Adipocyte (in vitro differentiated cells): ENCODE data around the gene COPG1.
"Not testable (repeated sequence)": the region's sequence is repeated elsewhere in the genome, so short reads cannot be mapped to it uniquely, and the experiment has no call there.

ENCODE experiments used
- DNase-seq: peaks from one replicate; pipeline ENCODE4 v3.0.0-alpha.2; 2015; ENCODE audit warnings: low read depth
- H3K27me3 ChIP-seq: replicated peaks from 2 replicates; pipeline ENCODE4 v1.7.0; 2013; ENCODE audit warnings: mild to moderate bottlenecking, low read length, moderate library complexity; ENCODE audit not compliant: control insufficient read depth, insufficient read depth
- H3K36me3 ChIP-seq: 2 replicates; pipeline ENCODE4 v1.7.0; 2013; ENCODE audit warnings: low read length, mild to moderate bottlenecking, moderate library complexity; ENCODE audit not compliant: control insufficient read depth, insufficient read depth, severe bottlenecking
- H3K4me1 ChIP-seq: 2 replicates; pipeline ENCODE4 v1.7.0; 2013; ENCODE audit warnings: mild to moderate bottlenecking, low read length, moderate library complexity; ENCODE audit not compliant: control insufficient read depth, insufficient read depth
- H3K4me3 ChIP-seq: 2 replicates; pipeline ENCODE4 v1.7.0; 2013; ENCODE audit warnings: mild to moderate bottlenecking, low read length, moderate library complexity
- H3K9ac ChIP-seq: 2 replicates; pipeline ENCODE4 v1.7.0; 2013; ENCODE audit warnings: mild to moderate bottlenecking, low read length, moderate library complexity
- H3K9me3 ChIP-seq: 2 replicates; pipeline ENCODE4 v1.7.0; 2013; ENCODE audit warnings: mild to moderate bottlenecking, low read length, moderate library complexity; ENCODE audit not compliant: control insufficient read depth

COPG1 gene

DNA sequence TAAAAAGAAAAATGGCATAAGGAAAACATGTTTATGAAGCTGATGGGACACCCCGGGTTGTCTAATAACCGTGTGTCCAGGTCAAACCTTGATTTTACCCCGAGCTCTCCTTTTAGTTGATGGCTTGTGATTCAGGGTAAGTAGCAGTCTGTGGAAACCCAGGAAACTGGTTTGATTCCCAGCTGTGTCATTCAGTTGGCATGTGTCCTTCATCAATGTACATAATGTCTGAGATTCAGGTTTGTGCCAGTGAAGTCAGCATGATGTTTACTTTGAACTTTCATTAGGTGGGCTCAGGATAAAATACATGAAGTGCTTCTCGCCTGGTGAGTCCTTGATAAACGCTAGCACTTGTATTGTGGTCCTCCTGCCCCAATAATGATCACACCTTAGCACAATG is 4.3 kb upstream of the COPG1 start:
- H3K4me3 ChIP-seq, result no peak overlapping the region
- no peak for DNase-seq
- peaks cover 22% of the 10 kb centered on the region for H3K4me1 ChIP-seq
- peak overlapping the region; percentile 32 for H3K9ac ChIP-seq
- H3K36me3 ChIP-seq, result no peaks in the 10 kb centered on the region
- H3K9me3 ChIP-seq, result no peaks in the 10 kb centered on the region
- no peaks in the 10 kb centered on the region for H3K27me3 ChIP-seq

DNA sequence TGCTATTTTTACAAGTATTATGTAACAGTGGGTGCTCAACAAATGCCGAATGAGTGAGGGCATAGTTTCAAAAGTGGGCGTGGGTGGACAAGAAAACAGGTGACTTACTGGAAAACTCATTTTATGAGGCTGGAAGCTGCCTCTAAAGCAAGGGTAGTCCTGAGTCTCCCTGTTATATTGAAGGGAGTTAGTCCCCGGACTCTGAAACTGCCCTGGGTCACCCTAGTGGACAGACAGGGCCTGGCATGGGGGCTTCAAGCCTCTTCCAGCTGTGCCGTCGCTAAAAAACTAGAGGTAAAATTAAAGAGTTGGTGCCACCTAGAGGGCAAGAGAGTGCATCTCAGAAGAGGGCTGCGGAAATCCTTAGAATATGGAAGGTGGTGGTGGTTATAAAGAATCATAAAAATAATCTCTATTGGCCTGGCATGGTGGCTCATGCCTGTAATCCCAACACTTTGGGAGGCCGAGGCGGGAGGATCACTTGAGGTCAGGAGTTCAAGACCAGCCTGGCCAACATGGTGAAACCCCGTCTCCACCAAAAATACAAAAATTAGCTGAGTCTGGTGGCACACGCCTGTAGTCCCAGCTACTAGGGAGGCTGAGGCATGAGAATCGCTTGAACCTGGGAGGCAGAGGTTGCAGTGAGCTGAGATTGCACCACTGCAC is 3.6 kb upstream of the COPG1 start:
- H3K27me3 ChIP-seq, H3K36me3 ChIP-seq, H3K4me3 ChIP-seq, H3K9me3 ChIP-seq: not testable (repeated sequence)
- peak; percentile 98 for DNase-seq
- Histone ChIP-seq H3K9ac (peak overlapping the region; percentile 32), H3K4me1 (peaks cover 21% of the 10 kb centered on the region)

DNA sequence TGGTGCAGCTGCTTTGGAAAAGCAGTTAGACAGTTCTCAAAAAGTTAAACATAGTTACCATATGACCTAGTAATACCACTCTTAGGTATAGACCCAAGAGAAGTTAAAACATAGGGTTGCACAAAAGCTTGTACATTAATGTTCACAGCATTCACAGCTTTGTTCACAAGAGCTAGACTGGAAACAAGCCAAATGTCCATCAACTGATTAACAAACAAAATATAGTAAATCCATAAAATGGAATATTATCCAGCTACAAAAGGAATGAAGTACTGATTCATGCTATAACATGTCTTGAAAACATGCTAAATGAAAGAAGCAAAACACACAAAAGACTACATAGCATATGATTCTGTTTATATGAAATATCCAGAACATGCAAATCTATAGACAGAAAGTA is 2.8 kb upstream of the COPG1 start:
- H3K27me3 ChIP-seq, result no peaks in the 10 kb centered on the region
- no peak for DNase-seq

DNA sequence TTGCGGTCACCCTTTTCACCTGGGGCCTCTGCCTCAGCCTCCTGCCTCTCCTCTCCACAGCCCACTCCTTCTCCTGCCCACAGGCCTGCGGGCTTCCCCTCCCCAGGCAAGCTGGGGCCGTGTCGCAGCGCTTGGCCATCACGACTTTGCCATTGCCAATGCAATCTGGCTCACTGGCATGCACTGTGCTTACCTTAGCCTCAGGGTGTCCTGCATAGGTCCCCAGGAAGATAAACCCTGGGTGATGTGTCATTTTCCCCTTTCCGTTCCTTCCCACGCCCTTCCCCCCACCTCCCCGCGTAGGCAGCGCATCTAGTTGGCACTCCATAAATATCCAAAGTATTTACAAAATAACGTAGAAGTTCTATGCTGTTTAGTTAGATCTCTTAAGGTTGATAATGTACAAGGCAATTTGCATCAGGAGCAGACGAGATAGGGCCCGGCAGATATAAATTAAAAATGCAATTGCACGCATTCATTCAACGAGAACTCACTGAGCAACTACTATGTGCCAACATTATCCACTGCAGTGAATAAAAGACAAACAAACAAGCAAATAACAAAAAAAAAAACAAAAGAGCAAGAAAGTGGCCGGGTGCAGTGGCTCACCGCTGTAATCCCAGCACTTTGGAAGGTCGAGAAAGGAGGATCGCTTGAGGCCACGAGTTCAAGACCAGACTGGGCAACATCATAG is 973 bp upstream of the COPG1 start:
- Histone ChIP-seq H3K9me3 (no peaks in the 10 kb centered on the region), H3K36me3 (peaks cover 21% of the 10 kb centered on the region), H3K4me1 (peaks cover 33% of the 10 kb centered on the region), H3K27me3 (no peaks in the 10 kb centered on the region), H3K9ac (peak overlapping the region; percentile 99), H3K4me3 (peak overlapping the region; percentile 90)
- DNase-seq, result no peak

More for the DNA sequence above, 2.8 kb upstream of the COPG1 start:
- Histone ChIP-seq H3K36me3 (peaks cover 3% of the 10 kb centered on the region), H3K4me1 (peaks cover 19% of the 10 kb centered on the region), H3K4me3 (no peak overlapping the region), H3K9ac (no peak overlapping the region), H3K9me3 (no peaks in the 10 kb centered on the region)

DNA sequence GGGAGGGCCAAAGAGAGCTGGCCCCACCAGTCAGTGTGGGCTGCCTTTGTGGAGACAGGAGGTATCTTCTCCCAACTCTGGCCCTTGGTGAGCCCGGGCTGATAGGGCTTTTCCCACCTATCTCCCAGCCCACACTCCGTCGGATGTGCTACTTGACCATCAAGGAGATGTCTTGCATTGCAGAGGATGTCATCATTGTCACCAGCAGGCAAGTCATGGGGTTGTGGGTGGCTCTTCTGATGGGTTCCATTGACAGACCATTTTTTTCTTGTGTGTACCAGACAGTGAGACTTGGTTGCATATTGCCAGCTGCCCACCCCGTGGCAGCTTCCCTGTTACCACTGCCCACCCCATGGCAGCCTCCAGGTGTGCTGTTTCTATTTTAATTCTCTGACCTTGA is 3.3 kb downstream of the COPG1 start:
- no peaks in the 10 kb centered on the region for H3K27me3 ChIP-seq
- H3K4me3 ChIP-seq, result no peak overlapping the region
- H3K36me3 ChIP-seq, result peaks cover 61% of the 10 kb centered on the region
- DNase-seq, result no peak
- peaks cover 35% of the 10 kb centered on the region for H3K4me1 ChIP-seq
- peak overlapping the region; percentile 1 for H3K9ac ChIP-seq
- H3K9me3 ChIP-seq, result no peaks in the 10 kb centered on the region

DNA sequence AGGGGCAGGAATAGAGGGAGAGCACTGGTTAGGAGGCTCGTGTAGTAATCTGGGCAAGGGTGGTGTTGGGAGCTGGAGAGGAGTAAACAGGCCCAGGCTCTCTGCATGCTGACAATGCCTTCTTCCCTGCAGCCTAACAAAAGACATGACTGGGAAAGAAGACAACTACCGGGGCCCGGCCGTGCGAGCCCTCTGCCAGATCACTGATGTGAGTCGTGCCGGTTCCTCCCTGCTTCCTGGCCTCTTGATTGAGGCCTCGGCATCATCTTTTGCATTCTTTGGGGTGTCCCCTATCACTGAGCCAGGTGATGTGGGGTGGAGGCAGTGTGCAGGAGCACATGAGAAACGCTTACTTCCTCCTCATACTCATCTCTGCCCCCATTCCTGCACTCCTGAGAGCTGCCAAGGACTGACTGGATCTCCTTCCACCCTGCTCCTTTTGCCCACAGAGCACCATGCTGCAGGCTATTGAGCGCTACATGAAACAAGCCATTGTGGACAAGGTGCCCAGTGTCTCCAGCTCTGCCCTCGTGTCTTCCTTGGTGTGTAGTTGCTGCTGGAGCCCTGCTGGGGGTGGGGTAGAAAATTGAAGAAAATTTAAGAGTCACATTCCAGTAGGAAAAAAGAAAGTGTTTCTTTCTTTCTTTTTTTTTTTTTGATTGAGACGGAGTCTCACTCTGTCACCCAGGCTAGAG is 5.3 kb downstream of the COPG1 start:
- no peak for DNase-seq
- Histone ChIP-seq H3K27me3 (no peaks in the 10 kb centered on the region), H3K4me3 (no peak overlapping the region), H3K36me3 (peaks cover 78% of the 10 kb centered on the region), H3K4me1 (peaks cover 28% of the 10 kb centered on the region), H3K9ac (peak overlapping the region; percentile 5), H3K9me3 (no peaks in the 10 kb centered on the region)

DNA sequence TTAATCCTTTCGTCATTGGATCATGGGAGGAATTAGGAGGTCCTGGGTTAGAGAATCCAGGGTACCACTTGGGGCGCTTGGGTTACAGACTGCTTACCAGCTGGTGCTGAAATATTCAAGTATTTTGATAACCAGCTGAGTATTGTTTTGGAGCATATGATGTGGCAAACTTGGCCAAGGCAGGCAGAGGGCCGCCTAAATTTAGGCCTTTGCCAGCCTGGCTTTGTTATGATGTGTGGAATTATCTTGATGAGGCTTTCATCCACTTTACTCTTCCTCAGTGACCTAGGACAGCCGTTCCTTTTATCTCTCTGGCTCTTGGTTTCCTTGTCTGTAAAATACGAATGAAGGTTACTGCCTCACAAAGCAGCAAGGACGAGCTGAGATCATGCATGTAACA is 6.9 kb downstream of the COPG1 start:
- DNase-seq, result no peak
- Histone ChIP-seq H3K4me1 (peaks cover 23% of the 10 kb centered on the region), H3K9me3 (no peaks in the 10 kb centered on the region), H3K9ac (no peak overlapping the region), H3K27me3 (no peaks in the 10 kb centered on the region), H3K4me3 (no peak overlapping the region), H3K36me3 (peaks cover 94% of the 10 kb centered on the region)

DNA sequence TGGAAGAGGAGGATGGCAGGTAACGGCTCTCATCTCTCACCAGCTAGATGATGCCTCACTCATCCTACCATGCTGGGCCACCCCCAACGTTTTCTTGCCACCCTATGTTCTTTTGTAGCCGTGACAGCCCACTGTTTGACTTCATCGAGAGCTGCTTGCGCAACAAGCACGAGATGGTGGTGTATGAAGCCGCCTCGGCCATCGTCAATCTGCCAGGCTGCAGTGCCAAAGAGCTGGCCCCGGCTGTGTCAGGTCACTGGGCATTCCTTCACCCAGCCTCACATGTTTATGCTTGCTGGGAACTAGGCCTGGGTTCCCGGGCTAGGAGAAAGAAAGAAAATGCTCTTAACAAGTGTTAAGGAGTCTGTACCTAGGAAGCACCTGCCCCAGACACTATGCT is 8.2 kb downstream of the COPG1 start:
- Histone ChIP-seq H3K27me3 (no peaks in the 10 kb centered on the region), H3K4me3 (no peak overlapping the region), H3K9ac (no peak overlapping the region), H3K36me3 (peaks cover 95% of the 10 kb centered on the region), H3K9me3 (no peaks in the 10 kb centered on the region), H3K4me1 (peaks cover 17% of the 10 kb centered on the region)
- DNase-seq, result no peak

DNA sequence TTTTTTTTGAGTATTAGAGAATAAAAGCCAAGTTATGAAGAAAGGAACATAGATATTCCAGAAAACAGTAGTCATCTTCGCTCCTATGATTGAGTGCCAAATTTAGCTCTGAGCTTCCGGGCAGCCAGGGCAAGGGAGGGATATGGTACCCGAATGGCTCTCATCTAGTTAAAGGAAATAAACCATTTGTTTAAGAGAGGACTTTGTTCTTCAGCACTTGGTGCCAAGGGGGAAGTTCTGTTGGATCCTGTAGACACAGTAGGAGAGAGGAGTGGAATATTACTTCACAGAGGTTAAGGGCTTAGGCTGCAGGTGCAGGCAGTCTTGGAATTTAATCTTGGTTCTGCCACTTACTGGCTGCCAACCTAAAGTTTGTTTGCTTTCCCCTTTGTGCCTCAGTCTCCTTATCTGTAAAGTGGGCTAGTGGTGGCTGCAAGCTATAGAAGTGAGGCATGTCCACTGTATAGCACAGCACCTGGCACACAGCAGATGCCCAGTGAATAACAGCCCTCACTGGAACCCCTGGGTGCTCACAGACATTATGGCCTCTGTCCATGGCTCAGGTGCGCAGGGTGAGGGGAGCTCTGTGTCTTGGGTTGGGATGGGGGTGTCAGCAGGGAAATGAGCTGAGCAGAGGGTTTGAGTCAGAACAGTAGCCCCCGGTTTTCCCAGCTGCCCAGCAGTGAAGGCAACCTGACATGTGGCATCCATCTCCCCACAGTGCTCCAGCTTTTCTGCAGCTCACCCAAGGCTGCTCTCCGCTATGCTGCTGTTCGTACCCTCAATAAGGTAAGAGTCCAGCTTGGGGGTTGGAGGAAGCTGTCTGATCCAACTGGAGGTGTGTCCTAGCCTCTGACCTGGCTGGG is 10.4 kb downstream of the COPG1 start:
- no peak overlapping the region for H3K9ac ChIP-seq

DNA sequence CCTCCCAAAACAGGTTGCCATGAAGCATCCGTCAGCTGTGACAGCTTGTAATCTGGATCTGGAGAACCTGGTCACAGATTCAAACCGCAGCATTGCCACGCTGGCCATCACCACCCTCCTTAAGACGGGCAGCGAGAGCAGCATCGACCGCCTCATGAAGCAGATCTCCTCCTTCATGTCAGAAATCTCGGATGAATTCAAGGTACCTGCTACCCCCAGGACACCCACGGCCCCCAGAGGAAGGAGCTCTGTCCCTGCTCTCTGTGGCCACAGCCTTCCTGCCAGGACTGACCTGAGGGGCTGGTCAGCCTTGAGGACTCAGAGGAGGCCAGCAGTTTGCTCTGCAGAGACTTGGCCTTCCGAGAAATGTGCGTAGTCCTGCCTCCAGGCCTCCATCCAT is 11.2 kb downstream of the COPG1 start:
- Histone ChIP-seq H3K9ac (no peak overlapping the region), H3K36me3 (peaks cover 98% of the 10 kb centered on the region), H3K27me3 (no peaks in the 10 kb centered on the region), H3K9me3 (no peaks in the 10 kb centered on the region), H3K4me3 (no peak overlapping the region), H3K4me1 (peaks cover 4% of the 10 kb centered on the region)
- DNase-seq, result no peak

More for the DNA sequence above, 10.4 kb downstream of the COPG1 start:
- H3K9me3 ChIP-seq, result no peaks in the 10 kb centered on the region
- H3K4me3 ChIP-seq, result no peak overlapping the region
- H3K4me1 ChIP-seq, result no peaks in the 10 kb centered on the region
- H3K27me3 ChIP-seq, result no peaks in the 10 kb centered on the region
- peaks cover 98% of the 10 kb centered on the region for H3K36me3 ChIP-seq
- no peak for DNase-seq

DNA sequence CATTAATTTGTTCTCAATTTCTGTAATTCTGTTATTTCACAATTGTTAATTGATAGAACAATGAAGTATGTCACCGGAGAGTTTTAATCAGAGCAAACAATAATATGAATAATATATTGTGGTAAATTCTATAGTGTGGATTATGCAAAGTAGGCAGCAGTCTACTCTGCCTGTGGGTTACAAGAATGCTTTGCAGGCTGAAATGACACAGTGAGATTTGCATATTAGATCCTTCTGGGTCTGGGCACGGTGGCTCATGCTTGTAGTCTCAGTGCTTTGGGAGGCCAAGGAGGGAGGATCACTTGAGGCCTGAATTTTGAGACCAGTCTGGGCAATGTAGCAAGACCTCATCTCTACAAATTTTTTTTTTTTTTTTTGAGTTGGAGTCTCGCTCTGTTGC is 12.5 kb downstream of the COPG1 start:
- Histone ChIP-seq H3K36me3 (peaks cover 98% of the 10 kb centered on the region), H3K27me3 (no peaks in the 10 kb centered on the region), H3K9ac (no peak overlapping the region), H3K4me3 (no peak overlapping the region), H3K4me1 (peaks cover 6% of the 10 kb centered on the region), H3K9me3 (no peaks in the 10 kb centered on the region)
- no peak for DNase-seq
